NCI-H345 treated with DMSO at 0.1 percent for 48 hours (cell line): ENCODE measurements around the gene ZCCHC2.

Source experiments
- DNase-seq: peaks from one replicate; lab custom pipeline; 2025; ENCODE audit not compliant: unreplicated experiment; lab: John Stamatoyannopoulos, UW

ZCCHC2 gene

DNA sequence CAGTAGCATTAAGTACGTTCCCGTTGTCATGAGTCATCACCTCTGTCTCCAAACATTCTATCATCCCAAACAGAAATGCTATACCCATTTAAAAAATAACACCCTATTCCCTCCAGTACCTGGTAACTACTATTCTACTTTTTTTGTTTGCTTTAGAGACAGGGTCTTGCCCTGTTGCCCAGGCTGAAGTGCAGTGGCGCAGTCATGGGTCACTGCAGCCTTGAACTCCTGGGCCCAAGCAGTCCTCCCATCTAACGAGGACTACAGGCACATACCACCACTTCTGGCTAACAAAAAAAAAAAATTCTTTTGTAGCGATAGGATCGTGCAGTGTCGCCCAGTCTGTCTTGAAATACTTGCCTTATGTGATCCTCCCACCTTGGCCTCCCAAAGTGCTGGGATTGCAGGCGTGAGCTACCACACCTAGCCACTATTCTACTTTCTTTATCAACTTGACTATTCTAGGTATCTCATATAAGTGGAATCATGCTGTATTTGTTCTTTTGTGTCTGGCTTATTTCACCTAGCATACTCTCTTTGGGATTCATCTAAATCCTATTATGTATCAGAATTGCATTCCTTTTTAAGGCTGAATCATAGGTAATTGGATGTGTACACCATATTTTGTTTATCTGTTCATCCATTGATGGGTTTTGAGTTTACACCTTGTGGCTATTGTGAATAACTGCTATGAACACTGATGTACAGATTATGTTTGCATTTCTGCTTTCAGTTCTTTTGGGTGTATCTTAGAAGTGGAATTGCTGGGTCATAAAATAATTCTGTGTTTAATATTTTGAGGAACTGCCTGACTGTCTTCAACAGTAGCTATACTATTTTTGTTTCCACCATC, 14.4 kb downstream of the ZCCHC2 start:
- no peak for DNase-seq

- DNase-seq = no peak
These were observed 15.1 kb downstream of the ZCCHC2 start for GRCh38 chr18:62537946-62538345.

DNA sequence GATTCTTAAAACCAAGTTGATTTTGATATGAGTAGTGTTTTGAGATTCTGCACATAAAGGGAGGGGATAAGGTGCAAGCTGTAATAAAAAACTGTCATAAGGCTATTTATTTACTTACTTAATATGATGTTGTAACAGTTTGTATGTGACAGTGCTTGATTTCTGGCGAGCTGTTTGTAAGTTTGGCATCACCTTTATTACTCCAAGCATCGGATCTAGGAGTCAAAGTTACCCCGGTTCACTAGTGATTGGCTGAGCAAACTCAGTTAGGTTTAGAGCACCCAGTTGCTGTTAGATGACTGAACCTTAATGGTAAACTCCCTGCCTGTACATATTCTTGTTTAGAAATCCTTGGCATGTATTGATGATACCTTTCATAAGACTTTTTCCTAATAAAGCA, 16.1 kb downstream of the ZCCHC2 start:
- DNase-seq = no peak

DNA sequence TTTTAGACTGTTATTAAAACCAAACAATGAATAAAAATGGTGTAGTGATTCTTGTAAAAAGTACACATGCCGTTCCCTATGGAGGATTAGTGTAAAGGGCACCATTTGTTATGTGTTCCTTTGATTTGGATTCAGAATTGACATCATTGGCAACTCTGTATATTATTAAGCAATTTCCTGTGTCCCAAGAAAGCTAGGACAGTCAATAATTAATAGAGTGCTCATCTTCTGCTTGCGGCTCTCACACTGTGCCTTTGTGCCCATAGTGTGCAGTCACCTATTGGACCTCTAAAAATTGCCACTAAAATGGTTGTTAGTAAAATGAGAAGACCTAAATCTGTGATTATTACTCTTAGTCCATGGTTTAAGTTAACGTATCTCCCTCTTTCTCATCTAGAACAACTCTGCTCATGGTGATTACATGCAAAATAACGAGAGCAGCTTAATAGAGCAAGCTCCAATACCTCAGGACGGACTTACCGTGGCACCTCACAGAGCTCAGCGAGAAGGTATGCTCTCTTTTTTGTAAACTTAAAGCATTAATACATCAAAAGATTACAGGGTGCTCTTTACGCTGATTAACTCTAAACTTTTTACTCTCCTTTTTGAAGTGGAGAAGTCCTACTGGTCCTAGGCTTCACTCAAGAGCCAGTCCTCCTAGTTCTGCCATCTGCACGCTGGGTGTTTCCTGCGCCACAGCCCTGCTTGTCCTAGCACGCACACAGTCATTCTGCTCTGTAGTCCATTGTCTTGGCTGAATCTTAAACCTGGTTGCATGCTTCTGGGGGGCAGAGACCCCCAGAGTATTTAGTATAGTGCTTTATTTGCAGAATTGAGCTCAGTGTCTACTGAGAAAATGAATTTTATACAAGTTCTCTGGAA, 16.7 kb downstream of the ZCCHC2 start:
- no peak for DNase-seq

GRCh38 chr18:62543021-62543420, 20.2 kb downstream of the ZCCHC2 start:
- no peak for DNase-seq

DNA sequence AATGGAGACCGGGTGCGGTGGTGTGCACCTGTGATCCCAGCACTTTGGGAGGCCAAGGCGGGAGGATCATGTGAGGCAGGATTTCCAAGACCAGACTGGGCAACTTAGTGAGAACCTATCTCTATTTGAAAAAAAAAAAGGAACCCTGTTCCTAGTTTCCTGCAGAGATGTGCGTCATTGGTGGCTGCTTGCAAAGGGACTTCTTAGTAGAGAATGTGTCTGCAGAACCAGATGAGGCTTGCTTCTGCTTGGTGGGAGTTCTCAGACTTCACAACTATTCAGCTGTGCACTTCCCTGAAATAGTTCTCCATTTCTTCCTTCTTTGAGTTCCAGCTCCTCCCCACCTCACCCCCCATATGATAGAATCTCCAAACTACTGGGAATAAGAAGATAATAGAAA, 22.3 kb downstream of the ZCCHC2 start:
- DNase-seq = no peak

- no peak for DNase-seq
These were observed 26.9 kb downstream of the ZCCHC2 start for GRCh38 chr18:62549755-62550154.

DNA sequence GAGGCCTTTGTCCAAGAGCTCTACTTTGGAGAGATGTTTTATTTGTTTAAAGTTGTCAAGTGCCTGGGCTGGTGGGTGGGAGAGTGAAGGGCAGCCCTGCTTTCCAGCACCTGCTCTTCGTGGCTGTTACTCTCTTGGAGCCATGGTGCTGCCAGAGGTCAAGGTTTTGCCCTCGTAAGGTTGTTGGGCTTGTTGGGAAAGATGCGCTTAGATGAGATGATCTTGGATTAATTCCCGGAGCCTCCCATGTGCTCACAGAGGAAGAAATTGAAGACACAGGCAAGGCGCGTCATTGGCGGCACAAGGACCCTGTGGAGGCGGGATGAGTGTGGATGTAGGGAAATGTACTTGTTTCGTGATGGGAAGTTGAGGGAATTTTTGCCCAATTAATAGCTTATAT, 27.9 kb downstream of the ZCCHC2 start:
- no peak for DNase-seq

- no peak for DNase-seq
These were observed 29.2 kb downstream of the ZCCHC2 start for GRCh38 chr18:62551972-62552513.

DNA sequence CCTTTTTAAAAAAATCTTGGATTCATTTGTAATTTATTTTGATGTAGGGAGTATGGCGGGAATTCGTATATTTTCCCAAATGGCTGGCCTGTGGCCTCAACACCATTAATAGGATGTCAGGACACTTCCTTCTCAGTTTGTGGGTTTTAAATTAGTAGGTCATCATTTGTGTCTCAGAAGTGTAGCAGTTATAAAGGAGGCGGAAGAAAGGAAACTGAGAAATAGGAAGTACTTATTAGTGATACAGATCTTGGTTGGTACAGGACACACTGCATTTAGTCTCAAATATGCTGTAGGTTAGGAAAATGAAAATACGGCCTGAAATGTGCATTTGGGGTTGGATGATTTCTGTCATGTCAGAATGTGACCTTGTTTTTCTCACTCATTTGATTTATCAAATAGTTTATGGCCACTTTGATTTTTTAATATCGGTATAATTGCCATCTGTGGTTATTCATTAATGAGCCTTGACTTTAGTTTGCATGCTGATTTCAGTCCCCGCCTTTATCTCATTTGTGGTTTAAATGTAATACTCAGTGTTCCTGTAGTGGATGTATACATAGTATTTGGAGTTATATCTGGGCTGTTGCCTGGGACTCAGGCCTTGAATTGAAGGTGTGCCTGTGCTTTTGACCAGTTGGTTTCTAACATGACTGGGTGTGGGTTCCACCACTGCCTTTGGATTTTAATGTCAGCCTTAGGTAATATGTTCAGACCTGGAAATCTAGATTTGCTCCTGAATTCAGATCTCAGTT, 31.4 kb downstream of the ZCCHC2 start:
- DNase-seq = no peak

GRCh38 chr18:62555135-62555534, 32.3 kb downstream of the ZCCHC2 start:
- DNase-seq = no peak

GRCh38 chr18:62556397-62556796, 33.6 kb downstream of the ZCCHC2 start:
- no peak for DNase-seq

DNA sequence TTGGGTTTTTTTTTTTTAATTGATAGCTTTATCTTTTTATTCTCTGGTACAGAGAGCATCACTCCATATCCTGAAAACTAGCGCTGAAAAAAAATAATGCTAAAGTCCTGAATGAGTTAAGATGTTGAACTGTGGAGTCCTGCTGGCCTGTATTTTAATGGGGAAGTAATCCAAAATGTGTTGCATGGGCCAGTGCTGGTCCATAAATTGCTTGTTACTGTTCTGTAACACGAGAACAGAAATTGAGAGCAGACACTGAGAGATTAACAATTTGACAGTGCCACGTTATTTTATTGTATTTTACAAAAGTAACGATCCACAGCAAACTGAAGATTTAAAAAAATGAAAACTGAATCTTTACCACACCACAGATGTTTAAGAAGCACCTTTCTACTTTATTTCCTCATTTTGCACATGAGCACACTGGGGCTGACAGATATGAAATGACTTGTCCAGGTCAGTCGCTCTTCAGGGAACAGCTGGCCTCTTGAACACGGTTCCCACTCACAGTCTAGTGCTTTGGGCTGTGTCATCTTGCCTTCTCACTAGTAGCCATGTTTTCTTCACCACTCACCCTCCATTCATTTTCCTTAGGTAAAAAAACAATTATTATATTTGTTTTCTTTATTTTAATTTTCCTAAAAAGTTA, 35.3 kb downstream of the ZCCHC2 start:
- DNase-seq = no peak

DNA sequence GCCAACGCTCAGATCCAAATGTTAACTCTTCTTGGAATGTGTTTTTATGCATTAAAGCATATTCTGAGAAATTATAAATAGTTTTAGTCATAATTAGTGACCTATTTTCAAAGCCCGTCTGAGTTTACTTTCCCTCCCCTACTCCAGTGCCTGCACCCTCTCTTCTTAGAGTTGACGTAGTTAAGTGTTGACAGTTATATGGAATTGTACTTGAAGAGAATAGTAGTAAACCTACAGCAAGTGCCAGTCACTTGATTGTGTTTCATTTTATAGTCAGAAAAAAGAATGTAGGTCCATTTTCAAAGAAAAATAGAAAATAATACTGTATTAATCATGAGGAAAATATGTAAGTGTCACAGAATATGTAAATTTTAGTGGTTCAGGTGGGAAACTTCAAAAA, 41.2 kb downstream of the ZCCHC2 start:
- no peak for DNase-seq

- DNase-seq = no peak
These were observed 43.4 kb downstream of the ZCCHC2 start for GRCh38 chr18:62566199-62566598.

- DNase-seq = no peak
These were observed 44.0 kb downstream of the ZCCHC2 start for GRCh38 chr18:62566818-62567217.

GRCh38 chr18:62569081-62569655, 46.3 kb downstream of the ZCCHC2 start:
- no peak for DNase-seq

- DNase-seq = no peak
These were observed 48.2 kb downstream of the ZCCHC2 start for GRCh38 chr18:62571037-62571436.

DNA sequence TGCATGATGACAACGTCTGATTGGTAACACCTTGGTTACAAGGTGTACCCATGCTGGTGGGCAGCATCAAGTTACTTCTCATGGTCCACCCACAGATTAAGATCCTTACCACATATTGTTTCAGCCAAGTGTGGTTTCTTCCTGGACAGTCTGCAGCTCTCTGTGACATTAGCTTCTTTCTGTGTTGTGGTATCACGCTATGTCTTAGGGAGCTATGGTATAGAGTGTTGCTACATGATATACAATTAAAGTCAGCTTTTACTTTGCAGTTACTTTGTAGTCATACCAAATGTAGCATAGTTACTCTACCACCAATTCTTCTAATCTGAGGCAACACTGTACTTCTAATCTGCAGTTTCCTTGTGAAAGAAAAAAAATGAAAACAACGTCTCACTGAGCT, 48.8 kb downstream of the ZCCHC2 start:
- DNase-seq = no peak

DNA sequence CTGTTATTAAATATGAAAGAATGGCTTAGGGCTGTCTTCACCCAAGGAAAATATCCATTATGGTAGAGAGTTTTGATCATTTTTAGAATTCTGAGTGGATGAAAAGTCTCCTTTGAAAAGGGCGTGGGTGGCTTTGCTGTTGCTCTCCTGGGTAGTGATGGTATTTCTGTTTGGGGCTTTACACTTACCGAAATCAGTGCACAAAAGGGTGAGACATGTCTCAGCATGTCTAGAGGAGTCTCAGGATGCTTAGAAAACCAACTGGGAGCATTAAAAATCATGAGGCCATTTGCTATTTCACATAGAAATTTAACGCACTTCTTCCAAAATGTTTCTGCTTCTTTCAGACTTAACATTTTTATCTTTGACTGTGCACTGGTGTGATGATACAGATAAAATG, 49.6 kb downstream of the ZCCHC2 start:
- no peak for DNase-seq
